BE2C (cell line): ENCODE measurements around the gene VPS39.

Experiments
- DNase-seq: peaks from one replicate; pipeline ENCODE4 v3.0.0-alpha.2; 2020
- H3K27me3 ChIP-seq: fragments of 250-450 bp; sonication (Bioruptor Pico); 2 replicates; pipeline ENCODE4 v1.5.1; 2020; ENCODE audit warnings: mild to moderate bottlenecking
- H3K36me3 ChIP-seq: fragments of 250-450 bp; sonication (Bioruptor Pico); 2 replicates; pipeline ENCODE4 v1.5.1; 2020; ENCODE audit warnings: mild to moderate bottlenecking
- H3K4me1 ChIP-seq: fragments of 250-450 bp; sonication (Bioruptor Pico); 2 replicates; pipeline ENCODE4 v1.5.1; 2020
- H3K4me3 ChIP-seq: 2 replicates; pipeline ENCODE4 v1.5.1; 2011; ENCODE audit warnings: low read depth, low read length
- H3K9me3 ChIP-seq: fragments of 250-450 bp; sonication (Bioruptor Pico); 2 replicates; pipeline ENCODE4 v1.5.1; 2020
- TF ChIP-seq, protein P1 (sequence below): IDR thresholded peaks from 2 replicates; pipeline ENCODE4 v1.5.1; 2012; ENCODE audit warnings: mild to moderate bottlenecking, low read depth, low read length

VPS39 gene

DNA sequence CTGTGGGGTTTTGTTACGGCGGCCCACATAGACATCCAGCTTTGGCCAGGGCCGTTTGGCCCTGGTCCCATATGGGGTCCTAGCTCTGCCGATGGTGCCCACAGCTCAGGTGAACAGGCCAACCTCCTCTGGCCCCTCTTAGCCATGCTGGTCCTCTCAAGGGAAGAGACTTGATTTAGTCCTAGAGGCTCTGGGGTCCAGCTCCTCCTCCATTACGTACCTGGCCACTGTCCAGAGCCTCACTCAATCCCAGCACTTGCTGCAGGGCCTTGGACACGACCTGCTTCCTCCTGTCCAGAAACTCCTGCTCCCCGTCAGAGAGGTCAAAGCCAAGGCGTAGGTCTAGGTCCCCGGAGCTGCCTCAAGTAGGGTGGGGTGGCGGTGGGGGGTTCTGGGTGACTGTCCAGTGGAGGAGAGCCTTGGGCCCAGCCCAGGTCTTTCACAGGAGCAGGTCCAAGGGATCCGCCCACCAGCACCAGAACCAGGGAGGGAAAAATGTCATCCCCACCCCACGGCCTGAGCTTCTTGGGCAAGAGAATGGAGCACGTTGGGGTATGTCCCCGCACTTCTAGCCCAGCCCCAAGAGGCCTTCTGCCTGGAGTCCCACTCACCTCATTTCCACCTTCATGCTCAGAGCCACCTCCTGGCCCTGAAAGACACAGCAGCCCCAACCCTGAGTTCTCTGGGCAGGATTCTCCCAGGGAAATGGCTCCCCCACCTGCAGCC, 58.4 kb downstream of the VPS39 start:
- Histone ChIP-seq H3K4me1 (no peaks in the 10 kb centered on the region), H3K9me3 (no peaks in the 10 kb centered on the region), H3K36me3 (no peaks in the 10 kb centered on the region), H3K4me3 (no peak overlapping the region), H3K27me3 (no peaks in the 10 kb centered on the region)
- DNase-seq = no peak
- TF ChIP-seq, protein P1, sequence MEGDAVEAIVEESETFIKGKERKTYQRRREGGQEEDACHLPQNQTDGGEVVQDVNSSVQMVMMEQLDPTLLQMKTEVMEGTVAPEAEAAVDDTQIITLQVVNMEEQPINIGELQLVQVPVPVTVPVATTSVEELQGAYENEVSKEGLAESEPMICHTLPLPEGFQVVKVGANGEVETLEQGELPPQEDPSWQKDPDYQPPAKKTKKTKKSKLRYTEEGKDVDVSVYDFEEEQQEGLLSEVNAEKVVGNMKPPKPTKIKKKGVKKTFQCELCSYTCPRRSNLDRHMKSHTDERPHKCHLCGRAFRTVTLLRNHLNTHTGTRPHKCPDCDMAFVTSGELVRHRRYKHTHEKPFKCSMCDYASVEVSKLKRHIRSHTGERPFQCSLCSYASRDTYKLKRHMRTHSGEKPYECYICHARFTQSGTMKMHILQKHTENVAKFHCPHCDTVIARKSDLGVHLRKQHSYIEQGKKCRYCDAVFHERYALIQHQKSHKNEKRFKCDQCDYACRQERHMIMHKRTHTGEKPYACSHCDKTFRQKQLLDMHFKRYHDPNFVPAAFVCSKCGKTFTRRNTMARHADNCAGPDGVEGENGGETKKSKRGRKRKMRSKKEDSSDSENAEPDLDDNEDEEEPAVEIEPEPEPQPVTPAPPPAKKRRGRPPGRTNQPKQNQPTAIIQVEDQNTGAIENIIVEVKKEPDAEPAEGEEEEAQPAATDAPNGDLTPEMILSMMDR = no peak

DNA sequence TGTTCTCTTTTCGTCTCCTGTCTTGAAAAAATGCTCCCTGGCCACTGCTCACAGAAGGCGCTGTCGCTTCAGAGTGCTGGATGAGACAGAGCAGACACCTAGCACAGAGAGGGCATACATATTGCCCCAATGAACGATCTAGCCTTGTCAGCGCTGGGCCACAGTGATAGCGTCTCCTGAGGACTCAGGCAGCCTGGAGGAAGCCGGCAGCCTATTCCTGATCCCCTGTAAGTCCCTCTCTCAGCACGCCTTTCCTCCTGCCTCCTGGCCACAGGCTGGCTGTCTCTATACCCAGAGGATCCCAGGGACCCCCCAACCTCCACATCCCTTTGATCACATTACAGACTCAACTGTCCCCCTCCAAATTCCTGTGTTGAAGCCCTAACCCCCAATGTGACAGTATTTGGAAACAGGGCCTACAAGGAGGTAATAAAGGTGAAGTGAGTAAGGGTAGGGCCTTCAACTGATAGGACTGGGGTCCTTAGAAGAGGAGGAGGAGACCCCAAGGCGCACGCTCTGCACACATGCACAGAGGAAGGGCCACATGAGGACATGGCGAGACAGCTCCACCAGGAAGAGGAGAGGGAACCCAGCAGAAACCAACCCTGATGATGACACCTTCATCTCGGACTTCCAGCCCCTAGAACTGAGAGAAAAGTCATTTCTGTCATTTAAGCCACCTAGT, 59.2 kb downstream of the VPS39 start:
- H3K36me3 ChIP-seq = no peaks in the 10 kb centered on the region
- TF ChIP-seq, protein P1 = no peak
- no peaks in the 10 kb centered on the region for H3K9me3 ChIP-seq
- no peak for DNase-seq
- no peaks in the 10 kb centered on the region for H3K4me1 ChIP-seq
- H3K4me3 ChIP-seq = no peak overlapping the region
- H3K27me3 ChIP-seq = no peaks in the 10 kb centered on the region

DNA sequence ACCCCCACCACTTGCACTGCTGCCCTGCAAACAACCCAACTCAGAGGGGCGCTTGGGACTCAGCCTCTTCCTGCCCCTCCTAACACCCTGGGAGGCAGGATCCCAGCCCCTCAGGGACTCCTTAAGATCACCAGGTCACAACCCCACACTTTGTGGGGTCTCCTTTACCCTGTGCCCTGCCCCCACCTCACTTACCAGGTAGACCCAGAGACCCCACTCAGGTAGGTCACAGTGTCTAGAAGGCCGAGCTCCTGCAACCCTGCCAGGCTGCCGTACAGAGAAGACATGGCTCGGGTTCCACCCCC, 60.7 kb downstream of the VPS39 start:
- H3K4me3 ChIP-seq = no peak overlapping the region
- H3K27me3 ChIP-seq = no peaks in the 10 kb centered on the region
- no peaks in the 10 kb centered on the region for H3K4me1 ChIP-seq
- no peaks in the 10 kb centered on the region for H3K36me3 ChIP-seq
- TF ChIP-seq, protein P1 = no peak
- H3K9me3 ChIP-seq = no peaks in the 10 kb centered on the region
- DNase-seq = no peak

DNA sequence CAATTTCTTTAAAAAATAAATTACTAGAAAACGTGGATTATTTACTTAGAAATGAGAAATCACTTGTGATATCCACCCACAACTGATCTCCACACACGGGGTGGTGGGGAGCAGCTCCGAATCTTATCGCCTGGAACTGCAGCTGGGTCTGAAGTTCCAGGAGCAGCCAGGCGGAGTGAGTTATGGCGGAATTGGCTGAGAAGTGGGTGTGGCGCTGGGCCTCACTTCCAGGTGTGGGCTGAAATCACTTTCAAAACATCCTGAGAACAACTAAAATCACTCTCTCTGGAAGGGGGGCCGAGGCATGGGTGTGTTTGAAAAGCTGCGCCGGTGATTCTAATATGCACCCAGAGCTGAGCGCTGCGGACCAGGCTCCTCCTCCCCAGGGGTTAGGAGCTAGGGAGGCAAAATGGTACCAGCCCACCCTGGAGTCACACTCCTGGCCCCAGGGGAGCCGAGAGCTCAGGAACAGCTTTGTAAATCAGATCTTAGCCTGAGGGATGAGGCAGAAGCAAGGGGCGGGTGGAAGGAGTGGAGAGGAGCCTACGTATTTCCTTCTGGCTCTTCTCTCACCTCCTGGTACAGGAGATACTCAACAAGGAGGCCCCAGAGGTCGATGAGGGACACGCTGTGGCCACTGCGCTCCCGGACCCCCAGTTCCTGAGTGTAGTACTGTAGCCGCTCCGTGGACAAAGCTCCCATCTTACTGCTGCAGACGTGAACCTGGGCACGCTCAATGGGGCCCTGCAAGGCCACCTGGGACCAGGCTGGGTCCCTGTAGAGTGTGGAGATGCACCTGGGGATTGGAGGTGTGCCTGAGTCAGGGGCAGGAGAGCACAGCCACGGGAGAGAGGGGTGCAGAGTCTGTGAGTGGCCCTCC, 61.3 kb downstream of the VPS39 start:
- Histone ChIP-seq H3K4me1 (no peaks in the 10 kb centered on the region), H3K4me3 (no peak overlapping the region), H3K36me3 (no peaks in the 10 kb centered on the region), H3K9me3 (no peaks in the 10 kb centered on the region), H3K27me3 (no peaks in the 10 kb centered on the region)
- DNase-seq = no peak
- TF ChIP-seq, protein P1 = no peak

DNA sequence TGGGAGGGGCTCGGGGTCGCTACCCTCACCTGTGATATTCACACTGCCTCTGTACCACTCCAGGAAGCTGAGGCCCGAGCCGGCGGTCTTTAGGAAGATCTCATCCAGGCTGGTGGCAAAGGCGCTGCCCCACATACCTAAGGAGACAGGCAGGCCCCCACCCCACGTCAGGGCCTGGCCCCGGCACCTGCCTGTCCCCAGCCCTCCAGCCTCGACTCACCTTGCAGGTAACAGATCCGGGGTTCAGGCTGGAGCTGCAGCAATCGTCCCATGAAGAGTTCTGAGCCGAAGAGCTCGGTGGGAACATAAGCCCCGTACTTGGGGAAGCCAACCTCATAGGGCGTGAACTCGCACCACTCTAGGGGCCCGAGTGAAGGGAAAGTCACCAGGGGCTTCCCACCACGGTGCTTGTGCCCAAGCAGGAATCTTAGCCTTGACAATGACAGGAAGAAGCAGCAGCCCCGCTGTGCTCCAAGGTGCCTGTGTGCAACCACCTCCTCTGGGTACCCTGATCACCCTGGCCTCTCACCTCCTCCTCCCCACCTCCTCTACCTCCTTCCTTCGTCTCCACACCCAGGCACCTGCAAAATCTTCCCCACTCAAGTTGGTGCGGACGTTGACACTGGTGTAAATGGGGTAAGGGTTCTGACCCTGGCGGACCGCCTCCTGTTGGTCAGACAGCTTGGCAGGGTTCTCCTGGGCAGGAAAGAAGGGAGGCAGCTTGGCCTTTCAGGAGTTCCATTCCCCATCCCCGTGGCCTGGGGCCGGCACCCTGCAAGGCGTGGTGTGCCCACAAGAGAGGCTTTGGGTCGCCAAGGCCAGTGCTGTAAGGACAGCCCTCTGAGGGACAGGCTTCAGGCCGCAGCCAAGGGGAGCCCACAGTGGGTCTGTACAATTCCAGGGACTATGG, 62.3 kb downstream of the VPS39 start:
- Histone ChIP-seq H3K9me3 (no peaks in the 10 kb centered on the region), H3K4me3 (no peak overlapping the region), H3K36me3 (no peaks in the 10 kb centered on the region), H3K4me1 (no peaks in the 10 kb centered on the region), H3K27me3 (no peaks in the 10 kb centered on the region)
- TF ChIP-seq, protein P1 = no peak
- no peak for DNase-seq
